Colonic mucosa (tissue), 4 donors: Measurements from ENCODE around the gene ZNF414. TPM values are rescaled to one million over a fixed set of nuclear protein-coding genes. Genes with fewer than 3 reads are reported as not detected.

Experiments used
- DNase-seq: peaks from one replicate; pipeline ENCODE4 v3.0.0-alpha.2; 2020
- H3K27ac ChIP-seq: fragments of 200-600 bp; one replicate; pipeline ENCODE4 v1.8.0; 2021
- H3K27me3 ChIP-seq: fragments of 200-600 bp; one replicate; pipeline ENCODE4 v1.8.0; 2021
- H3K36me3 ChIP-seq: fragments of 200-600 bp; one replicate; pipeline ENCODE4 v1.8.0; 2021
- H3K4me1 ChIP-seq: fragments of 200-600 bp; one replicate; pipeline ENCODE4 v1.8.0; 2021; ENCODE audit warnings: mild to moderate bottlenecking
- H3K4me3 ChIP-seq: fragments of 200-600 bp; one replicate; pipeline ENCODE4 v1.8.0; 2021
- H3K9ac ChIP-seq, 2 donors: one replicate each; pipeline ENCODE4 v1.7.0; 2013; ENCODE audit warnings: control low read depth in 2 of 2, low read depth in 2 of 2, low read length in 2 of 2
- H3K9me3 ChIP-seq: fragments of 200-600 bp; one replicate; pipeline ENCODE4 v1.8.0; 2021
- intact Hi-C: fragments of 100-400 bp; cut with DNase I; formaldehyde crosslinking; loops from one replicate; pipeline ENCODE4 v1.14.1; 2022
- total RNA-seq, 2 donors: library from RNA; stranded (reverse); fragmentation: NEBNext Ultra II Directional in 1 of 2; extraction: Animal tissue kit (Norgen Biotek cat#: 25700) in 1 of 2; gene quantifications; one replicate each; pipeline ENCODE4 v1.2.1, GENCODE V29; 2021
- TF ChIP-seq, protein P1 (sequence below): fragments of 200-600 bp; IDR thresholded peaks from one replicate; pipeline ENCODE4 v1.8.0; 2022; ENCODE audit warnings: antibody characterized with exemption, mild to moderate bottlenecking
- donor health status: healthy.
- donor health status: DM: no; HTN: no; CAD: no.
- donor health status: DM: no; HTN: no; CAD: no.

Gene ZNF414
- total RNA-seq, 2 donors from 2014 or later, result 19.5 to 31.9 TPM

DNA sequence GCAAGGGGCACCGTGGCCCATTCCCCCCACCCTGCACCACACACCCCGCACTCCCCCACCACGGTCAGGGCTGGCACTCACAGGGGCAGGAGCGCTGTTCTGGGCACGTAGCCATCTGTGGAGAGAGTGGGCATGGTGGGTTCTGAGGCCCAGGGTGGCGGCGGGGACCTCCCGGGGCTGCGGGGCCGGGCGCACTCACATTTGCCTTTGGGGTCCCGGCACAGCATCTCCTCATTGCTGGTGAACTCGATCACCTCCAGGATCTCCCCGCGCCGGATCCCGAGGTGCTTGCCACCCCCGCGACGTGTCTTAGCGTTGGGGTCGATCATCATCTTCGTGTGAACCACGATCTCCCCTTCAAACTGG is 23.6 kb downstream of the ZNF414 start:
- Histone ChIP-seq H3K27ac (no peak overlapping the region), H3K9me3 (no peaks in the 10 kb centered on the region), H3K4me3 (no peak overlapping the region), H3K36me3 (peaks cover 27% of the 10 kb centered on the region), H3K9ac (no peak overlapping the region), H3K27me3 (no peaks in the 10 kb centered on the region), H3K4me1 (no peaks in the 10 kb centered on the region)
- DNase-seq, result no peak
- TF ChIP-seq, protein P1, sequence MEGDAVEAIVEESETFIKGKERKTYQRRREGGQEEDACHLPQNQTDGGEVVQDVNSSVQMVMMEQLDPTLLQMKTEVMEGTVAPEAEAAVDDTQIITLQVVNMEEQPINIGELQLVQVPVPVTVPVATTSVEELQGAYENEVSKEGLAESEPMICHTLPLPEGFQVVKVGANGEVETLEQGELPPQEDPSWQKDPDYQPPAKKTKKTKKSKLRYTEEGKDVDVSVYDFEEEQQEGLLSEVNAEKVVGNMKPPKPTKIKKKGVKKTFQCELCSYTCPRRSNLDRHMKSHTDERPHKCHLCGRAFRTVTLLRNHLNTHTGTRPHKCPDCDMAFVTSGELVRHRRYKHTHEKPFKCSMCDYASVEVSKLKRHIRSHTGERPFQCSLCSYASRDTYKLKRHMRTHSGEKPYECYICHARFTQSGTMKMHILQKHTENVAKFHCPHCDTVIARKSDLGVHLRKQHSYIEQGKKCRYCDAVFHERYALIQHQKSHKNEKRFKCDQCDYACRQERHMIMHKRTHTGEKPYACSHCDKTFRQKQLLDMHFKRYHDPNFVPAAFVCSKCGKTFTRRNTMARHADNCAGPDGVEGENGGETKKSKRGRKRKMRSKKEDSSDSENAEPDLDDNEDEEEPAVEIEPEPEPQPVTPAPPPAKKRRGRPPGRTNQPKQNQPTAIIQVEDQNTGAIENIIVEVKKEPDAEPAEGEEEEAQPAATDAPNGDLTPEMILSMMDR, result no peak
- intact Hi-C loops, result no loop called here

DNA sequence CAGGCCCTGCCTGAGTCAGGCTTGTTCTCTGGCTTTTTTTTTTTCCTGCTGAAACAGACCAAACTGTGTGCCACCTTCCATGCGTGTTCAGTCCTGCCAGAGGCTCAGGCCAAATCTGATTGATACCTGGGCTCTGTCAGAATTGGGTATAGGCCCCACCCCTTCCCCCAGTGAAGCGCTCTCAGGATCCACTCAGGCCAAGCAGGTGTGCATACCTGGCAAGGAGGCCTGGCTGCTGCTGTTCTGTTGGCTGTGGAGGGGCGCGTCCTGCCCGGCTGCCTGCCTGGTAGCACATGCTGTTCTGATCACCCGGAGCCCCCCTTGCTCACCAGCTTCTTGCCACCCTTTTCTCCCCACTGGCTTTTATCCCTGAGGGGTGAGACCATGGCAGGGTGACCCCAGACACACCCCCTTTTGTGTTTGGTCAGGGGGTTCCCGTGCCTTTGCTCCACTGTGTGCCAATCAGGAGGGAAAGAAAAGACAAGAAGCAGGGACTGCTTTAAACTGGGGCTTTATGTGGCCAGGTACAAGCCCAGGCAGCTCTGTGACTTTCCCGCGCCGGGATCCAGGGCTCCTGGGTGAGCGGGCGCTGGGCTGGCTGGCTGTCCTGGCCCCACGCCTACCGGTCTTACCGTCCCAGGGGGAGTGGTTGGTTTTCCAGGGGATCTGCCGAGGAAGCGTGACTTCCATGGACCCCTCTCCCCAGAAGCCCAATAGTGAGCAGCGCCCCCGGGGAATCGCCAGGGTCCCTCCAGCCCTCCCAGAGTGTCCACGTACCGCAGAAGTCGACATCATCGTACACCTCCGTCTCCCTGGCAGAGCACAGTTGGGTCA is 24.2 kb downstream of the ZNF414 start:
- H3K4me3 ChIP-seq, result no peak overlapping the region
- TF ChIP-seq, protein P1, result no peak
- H3K4me1 ChIP-seq, result no peaks in the 10 kb centered on the region
- H3K9ac ChIP-seq, result no peak overlapping the region
- intact Hi-C loops, result no loop called here
- H3K36me3 ChIP-seq, result peaks cover 27% of the 10 kb centered on the region
- H3K27me3 ChIP-seq, result no peaks in the 10 kb centered on the region
- H3K27ac ChIP-seq, result no peak overlapping the region
- H3K9me3 ChIP-seq, result no peaks in the 10 kb centered on the region
- no peak for DNase-seq

DNA sequence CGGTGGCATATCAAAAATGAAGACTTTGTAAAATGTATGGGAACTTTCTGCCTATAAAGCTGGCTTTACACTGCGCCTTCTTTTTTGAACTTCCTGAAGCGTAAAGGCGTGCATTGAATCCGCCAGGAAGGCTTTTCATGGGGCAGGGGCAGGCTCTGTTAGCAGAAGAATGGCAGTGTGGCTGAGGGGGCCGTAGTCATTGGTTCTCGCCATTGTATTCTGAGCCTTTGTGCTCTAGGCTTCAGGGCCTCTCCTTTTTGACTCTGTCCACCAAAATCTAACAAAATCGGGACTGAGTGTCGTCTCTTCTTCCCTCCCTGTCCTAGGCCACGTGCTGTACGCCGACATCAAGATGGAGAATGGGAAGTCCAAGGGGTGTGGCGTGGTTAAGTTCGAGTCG is 25.6 kb downstream of the ZNF414 start:
- Histone ChIP-seq H3K9ac (no peak overlapping the region), H3K27ac (no peak overlapping the region), H3K27me3 (no peaks in the 10 kb centered on the region), H3K4me3 (no peak overlapping the region), H3K36me3 (peaks cover 31% of the 10 kb centered on the region), H3K9me3 (no peaks in the 10 kb centered on the region), H3K4me1 (no peaks in the 10 kb centered on the region)
- TF ChIP-seq, protein P1, result no peak
- DNase-seq, result no peak
- intact Hi-C loops, result no loop called here

DNA sequence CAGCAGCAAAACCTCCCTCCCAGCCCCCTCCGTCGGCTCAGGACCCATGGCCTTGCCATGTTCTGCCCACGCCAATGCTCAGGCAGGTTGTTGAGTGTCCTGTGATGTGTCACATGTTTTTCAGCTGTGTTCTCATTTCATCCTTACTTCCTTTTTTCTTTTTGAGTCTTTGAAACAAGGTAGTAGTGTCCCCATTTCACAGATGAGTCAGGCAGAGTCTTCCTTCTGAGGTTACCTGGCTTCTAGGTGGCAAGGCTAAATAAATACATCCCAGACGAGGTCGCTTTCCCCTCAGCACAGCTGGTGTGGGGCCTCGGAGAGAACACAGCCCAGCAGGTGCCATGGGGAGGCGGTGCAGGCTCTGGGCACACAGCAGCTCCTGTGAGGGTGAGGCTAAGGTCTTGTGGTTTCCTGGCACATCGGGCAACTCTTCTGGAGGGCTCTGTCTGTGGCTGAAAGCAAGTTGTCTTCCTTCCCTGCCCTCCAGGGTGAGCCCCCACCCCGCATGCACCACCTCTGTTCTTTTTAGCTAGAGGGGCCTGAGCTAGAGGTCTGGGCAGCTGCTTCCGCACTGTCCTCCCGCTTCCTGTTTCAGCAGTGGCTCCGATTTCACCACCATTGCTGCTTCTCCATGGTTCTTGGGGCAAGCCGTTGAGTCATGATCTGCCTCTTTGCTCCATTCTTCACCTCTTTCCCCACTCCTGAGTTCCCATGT is 26.7 kb downstream of the ZNF414 start:
- TF ChIP-seq, protein P1, result no peak
- intact Hi-C loops, result no loop called here
- Histone ChIP-seq H3K4me1 (no peaks in the 10 kb centered on the region), H3K4me3 (no peak overlapping the region), H3K9ac (peak overlapping the region in 1 of 2 donors; percentile 31), H3K36me3 (peaks cover 36% of the 10 kb centered on the region), H3K9me3 (no peaks in the 10 kb centered on the region), H3K27ac (peak overlapping the region; percentile 43), H3K27me3 (no peaks in the 10 kb centered on the region)
- no peak for DNase-seq

DNA sequence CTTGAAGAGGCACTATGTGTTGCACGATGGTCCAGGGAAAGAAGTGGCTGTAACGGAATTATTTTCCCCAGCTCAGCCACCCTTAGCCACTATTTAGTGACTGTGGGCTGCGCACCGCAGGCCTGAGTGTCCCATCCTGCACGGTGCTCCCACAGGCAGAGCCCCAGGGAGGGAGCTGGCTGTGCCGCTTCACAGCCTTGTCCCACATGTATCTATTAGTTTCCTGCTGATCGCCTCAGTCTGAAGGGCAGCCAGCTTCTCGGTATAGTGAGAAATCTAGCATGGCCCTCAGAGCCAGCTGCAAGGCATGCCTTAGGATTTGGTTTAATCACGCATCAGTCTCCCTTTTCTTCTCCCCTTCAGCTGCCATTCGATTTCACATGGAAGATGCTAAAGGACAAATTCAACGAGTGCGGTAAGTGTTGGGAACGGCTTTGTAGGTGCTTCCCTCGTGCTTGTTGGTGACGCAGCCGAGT is 27.3 kb downstream of the ZNF414 start:
- Histone ChIP-seq H3K4me3 (no peak overlapping the region), H3K9me3 (no peaks in the 10 kb centered on the region), H3K4me1 (no peaks in the 10 kb centered on the region), H3K27me3 (no peaks in the 10 kb centered on the region), H3K9ac (peak overlapping the region in 1 of 2 donors; percentile 31), H3K27ac (no peak overlapping the region), H3K36me3 (peaks cover 36% of the 10 kb centered on the region)
- TF ChIP-seq, protein P1, result no peak
- intact Hi-C loops, result no loop called here
- DNase-seq, result no peak
